ENCODE data around the gene PRMT2.

The PRMT2 gene

DNA sequence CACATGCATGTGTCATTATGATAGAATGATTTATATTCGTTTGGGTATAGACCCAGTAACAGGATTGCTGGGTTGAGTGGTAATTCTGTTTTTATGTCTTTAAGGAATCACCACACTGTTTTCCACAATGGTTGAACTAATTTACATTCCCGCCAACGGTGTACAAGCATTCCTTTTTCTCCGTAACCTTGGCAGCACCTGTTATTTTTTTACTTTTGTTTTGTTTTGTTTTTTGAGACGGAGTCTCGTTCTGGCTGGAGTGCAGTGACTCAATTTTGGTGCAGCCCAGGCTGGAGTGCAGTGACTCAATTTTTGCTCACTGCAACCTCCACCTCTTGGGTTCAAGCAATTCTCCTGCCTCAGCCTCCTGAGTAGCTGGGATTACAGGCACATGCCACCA is 22.1 kb upstream of the PRMT2 start:
- TF ChIP-seq ZNF384 (IDR thresholded peaks at IDR 0.05) (no peak), CTBP1 (IDR thresholded peaks at IDR 0.05; ENCODE audit: borderline replicate concordance) (no peak), FOXM1 (IDR thresholded peaks at IDR 0.05; ENCODE audit: borderline replicate concordance) (no peak), FOXK2 (IDR thresholded peaks at IDR 0.05) (no peak), TARDBP (IDR thresholded peaks at IDR 0.05) (no peak), L3MBTL2 (conservative IDR thresholded peaks at IDR 0.05) (no peak), SP1 (IDR thresholded peaks at IDR 0.05) (no peak), BHLHE40 (IDR thresholded peaks at IDR 0.05; ENCODE audit: borderline replicate concordance) (no peak), HDGF (IDR thresholded peaks at IDR 0.05; ENCODE audit: borderline replicate concordance) (no peak), NFRKB (IDR thresholded peaks at IDR 0.05) (no peak), LEF1 (IDR thresholded peaks at IDR 0.05; ENCODE audit: borderline replicate concordance) (no peak), ARNT (IDR thresholded peaks at IDR 0.05) (no peak), ELF4 (IDR thresholded peaks at IDR 0.05) (no peak), PKNOX1 (IDR thresholded peaks at IDR 0.05) (no peak), SUZ12 (IDR thresholded peaks at IDR 0.05) (no peak), FOXA1 (IDR thresholded peaks at IDR 0.05) (no peak)
- DNase-seq (ENCODE audit: extremely low spot score), result no peak
- CTCF ChIA-PET, result no interaction called here
- POLR2A ChIA-PET, result no interaction called here

DNA sequence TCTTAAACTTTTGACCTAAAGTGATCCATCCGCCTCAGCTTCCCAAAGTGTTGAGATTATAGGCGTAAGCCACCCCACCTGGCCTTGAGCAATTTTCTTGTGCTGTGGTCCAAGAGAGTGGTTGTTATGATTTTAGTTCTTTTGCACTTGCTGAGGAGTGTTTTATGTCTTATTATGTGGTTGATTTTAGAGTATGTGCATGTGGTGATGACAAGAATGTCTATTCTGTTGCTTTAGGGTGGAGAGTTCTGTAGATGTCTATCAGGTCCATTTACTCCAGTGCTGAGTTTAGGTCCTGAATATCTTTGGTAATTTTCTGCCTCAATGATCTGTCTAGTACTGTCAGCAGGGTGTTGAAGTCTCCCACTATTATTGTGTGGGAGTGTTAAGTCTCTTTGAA is 19.4 kb upstream of the PRMT2 start:
- DNase-seq (ENCODE audit: extremely low spot score), result no peak
- POLR2A ChIA-PET, result no interaction called here
- CTCF ChIA-PET, result no interaction called here
- TF ChIP-seq LEF1 (IDR thresholded peaks at IDR 0.05; ENCODE audit: borderline replicate concordance), result no peak
- TF ChIP-seq SP1 (IDR thresholded peaks at IDR 0.05), result no peak
- TF ChIP-seq CTBP1 (IDR thresholded peaks at IDR 0.05; ENCODE audit: borderline replicate concordance), result no peak
- TF ChIP-seq TARDBP (IDR thresholded peaks at IDR 0.05), result no peak
- no peak for TF ChIP-seq FOXK2 (IDR thresholded peaks at IDR 0.05)

GRCh38 chr21:46616656-46617055 is 18.8 kb upstream of the PRMT2 start:
- no peak for DNase-seq (ENCODE audit: extremely low spot score)
- TF ChIP-seq FOXA1 (IDR thresholded peaks at IDR 0.05) (no peak), HDGF (IDR thresholded peaks at IDR 0.05; ENCODE audit: borderline replicate concordance) (no peak), SP1 (IDR thresholded peaks at IDR 0.05) (no peak), BHLHE40 (IDR thresholded peaks at IDR 0.05; ENCODE audit: borderline replicate concordance) (no peak), CTBP1 (IDR thresholded peaks at IDR 0.05; ENCODE audit: borderline replicate concordance) (no peak), PKNOX1 (IDR thresholded peaks at IDR 0.05) (no peak), TARDBP (IDR thresholded peaks at IDR 0.05) (no peak), FOXM1 (IDR thresholded peaks at IDR 0.05; ENCODE audit: borderline replicate concordance) (no peak), FOXK2 (IDR thresholded peaks at IDR 0.05) (no peak), LEF1 (IDR thresholded peaks at IDR 0.05; ENCODE audit: borderline replicate concordance) (no peak), SUZ12 (IDR thresholded peaks at IDR 0.05) (no peak), ELF4 (IDR thresholded peaks at IDR 0.05) (no peak)
- CTCF ChIA-PET, result no interaction called here
- POLR2A ChIA-PET, result no interaction called here

DNA sequence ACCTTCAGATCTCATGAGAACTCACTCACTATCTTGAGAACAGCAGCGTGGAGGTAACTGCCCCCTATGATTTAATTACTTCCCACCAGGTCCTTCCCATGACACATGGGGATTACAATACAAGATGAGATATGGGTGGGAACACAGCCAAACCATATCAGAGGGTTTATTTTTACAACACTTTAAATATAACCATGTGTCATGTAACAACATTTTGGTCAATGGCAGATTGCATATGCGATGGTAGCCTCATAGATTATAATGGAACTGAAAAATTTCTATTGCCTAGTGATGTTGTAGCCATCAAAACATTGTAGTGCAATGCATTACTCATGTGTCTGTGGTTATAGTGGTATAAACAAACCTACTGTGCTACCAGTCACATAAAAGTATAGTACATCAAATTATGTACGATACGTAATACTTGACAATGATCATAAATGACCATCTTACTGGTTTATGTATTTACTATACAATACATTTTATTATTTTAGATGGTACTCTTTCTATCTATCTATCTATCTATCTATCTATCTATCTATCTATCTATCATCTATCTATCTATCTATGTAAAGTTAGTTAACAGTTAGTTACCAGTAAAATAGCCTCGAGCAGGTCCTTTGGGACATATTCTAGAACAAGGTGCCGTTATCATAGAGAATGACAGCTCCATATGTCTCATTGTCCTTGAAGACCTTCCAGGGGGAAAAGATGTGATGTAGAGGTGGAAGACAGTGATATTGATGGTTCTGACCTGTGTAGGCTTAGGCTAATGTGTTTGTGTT is 18.0 kb upstream of the PRMT2 start:
- ChIA-PET CTCF (no interaction called here), POLR2A (interaction anchor here (1.2 kb wide), 1 partner anchor 18 kb away, joined by 3 read pairs; the partner anchor contains the start of gene PRMT2)
- TF ChIP-seq L3MBTL2 (conservative IDR thresholded peaks at IDR 0.05) (no peak), LEF1 (IDR thresholded peaks at IDR 0.05; ENCODE audit: borderline replicate concordance) (no peak), ARNT (IDR thresholded peaks at IDR 0.05) (no peak), ELF4 (IDR thresholded peaks at IDR 0.05) (no peak), FOXK2 (IDR thresholded peaks at IDR 0.05) (no peak), HDGF (IDR thresholded peaks at IDR 0.05; ENCODE audit: borderline replicate concordance) (no peak), SUZ12 (IDR thresholded peaks at IDR 0.05) (no peak), NFRKB (IDR thresholded peaks at IDR 0.05) (no peak), FOXA1 (IDR thresholded peaks at IDR 0.05) (no peak), TARDBP (IDR thresholded peaks at IDR 0.05) (no peak)
- no peak for DNase-seq (ENCODE audit: extremely low spot score)

- DNase-seq (ENCODE audit: extremely low spot score), result no peak
- TF ChIP-seq BHLHE40 (IDR thresholded peaks at IDR 0.05; ENCODE audit: borderline replicate concordance), result no peak
- TF ChIP-seq HDGF (IDR thresholded peaks at IDR 0.05; ENCODE audit: borderline replicate concordance), result no peak
- no peak for TF ChIP-seq PKNOX1 (IDR thresholded peaks at IDR 0.05)
- TF ChIP-seq FOXM1 (IDR thresholded peaks at IDR 0.05; ENCODE audit: borderline replicate concordance), result no peak
- no peak for TF ChIP-seq FOXA1 (IDR thresholded peaks at IDR 0.05)
- no peak for TF ChIP-seq LEF1 (IDR thresholded peaks at IDR 0.05; ENCODE audit: borderline replicate concordance)
- no peak for TF ChIP-seq CTBP1 (IDR thresholded peaks at IDR 0.05; ENCODE audit: borderline replicate concordance)
- no peak for TF ChIP-seq TARDBP (IDR thresholded peaks at IDR 0.05)
- no peak for TF ChIP-seq NFRKB (IDR thresholded peaks at IDR 0.05)
- TF ChIP-seq L3MBTL2 (conservative IDR thresholded peaks at IDR 0.05), result no peak
- no peak for TF ChIP-seq ARNT (IDR thresholded peaks at IDR 0.05)
- TF ChIP-seq SUZ12 (IDR thresholded peaks at IDR 0.05), result no peak
- no peak for TF ChIP-seq FOXK2 (IDR thresholded peaks at IDR 0.05)
- no peak for TF ChIP-seq SP1 (IDR thresholded peaks at IDR 0.05)
- no peak for TF ChIP-seq ZNF384 (IDR thresholded peaks at IDR 0.05)
- TF ChIP-seq ELF4 (IDR thresholded peaks at IDR 0.05), result no peak
- POLR2A ChIA-PET, result interaction anchor here (1.2 kb wide), 1 partner anchor 16 kb away, joined by 5 read pairs; no protein-coding TSS in a partner anchor
- CTCF ChIA-PET, result no interaction called here
Measured at GRCh38 chr21:46618738-46619379, 16.6 kb upstream of the PRMT2 start.

All from HEK293T (cell line).